Endothelial cell (in vitro differentiated cells): Measurements from ENCODE around the gene ATP2B2. TPM values are rescaled to one million over a fixed set of nuclear protein-coding genes. Genes with fewer than 3 reads are reported as not detected.

Experiments
- DNase-seq: peaks from one replicate; pipeline ENCODE4 v3.0.0; 2021; ENCODE audit warnings: low spot score
- H3K27ac Mint-ChIP-seq: one replicate; pipeline ENCODE4 v1.8.0; 2021; ENCODE audit warnings: mixed read lengths, inconsistent platforms; ENCODE audit not compliant: unreplicated experiment
- H3K27me3 Mint-ChIP-seq: one replicate; pipeline ENCODE4 v1.8.0; 2021; ENCODE audit warnings: mild to moderate bottlenecking, moderate library complexity, mixed read lengths, inconsistent platforms; ENCODE audit not compliant: unreplicated experiment
- H3K36me3 Mint-ChIP-seq: one replicate; pipeline ENCODE4 v1.8.0; 2021; ENCODE audit warnings: mild to moderate bottlenecking, low read depth, mixed read lengths, inconsistent platforms; ENCODE audit not compliant: unreplicated experiment
- H3K4me1 Mint-ChIP-seq: one replicate; pipeline ENCODE4 v1.8.0; 2021; ENCODE audit warnings: mild to moderate bottlenecking, mixed read lengths, inconsistent platforms; ENCODE audit not compliant: unreplicated experiment
- H3K4me3 Mint-ChIP-seq: one replicate; pipeline ENCODE4 v1.8.0; 2021; ENCODE audit warnings: mild to moderate bottlenecking, mixed read lengths, inconsistent platforms; ENCODE audit not compliant: unreplicated experiment
- H3K9me3 Mint-ChIP-seq: one replicate; pipeline ENCODE4 v1.8.0; 2021; ENCODE audit warnings: mixed read lengths, inconsistent platforms; ENCODE audit not compliant: unreplicated experiment
- total RNA-seq: library from RNA; stranded (reverse); fragmentation: NEBNext Ultra II Directional; extraction: Animal tissue kit (Norgen Biotek cat#: 25700); gene quantifications from one replicate; pipeline ENCODE4 v1.2.1, GENCODE V29; 2021; ENCODE audit not compliant: unreplicated experiment
- TF ChIP-seq, protein P1 (sequence below): fragments of 200-600 bp; sonication (generic); IDR thresholded peaks from one replicate; pipeline ENCODE4 v1.5.0; 2021; ENCODE audit warnings: antibody characterized with exemption; ENCODE audit not compliant: unreplicated experiment

ATP2B2 gene
- total RNA-seq, 1 donor from 2014 or later: 1.7 TPM

DNA sequence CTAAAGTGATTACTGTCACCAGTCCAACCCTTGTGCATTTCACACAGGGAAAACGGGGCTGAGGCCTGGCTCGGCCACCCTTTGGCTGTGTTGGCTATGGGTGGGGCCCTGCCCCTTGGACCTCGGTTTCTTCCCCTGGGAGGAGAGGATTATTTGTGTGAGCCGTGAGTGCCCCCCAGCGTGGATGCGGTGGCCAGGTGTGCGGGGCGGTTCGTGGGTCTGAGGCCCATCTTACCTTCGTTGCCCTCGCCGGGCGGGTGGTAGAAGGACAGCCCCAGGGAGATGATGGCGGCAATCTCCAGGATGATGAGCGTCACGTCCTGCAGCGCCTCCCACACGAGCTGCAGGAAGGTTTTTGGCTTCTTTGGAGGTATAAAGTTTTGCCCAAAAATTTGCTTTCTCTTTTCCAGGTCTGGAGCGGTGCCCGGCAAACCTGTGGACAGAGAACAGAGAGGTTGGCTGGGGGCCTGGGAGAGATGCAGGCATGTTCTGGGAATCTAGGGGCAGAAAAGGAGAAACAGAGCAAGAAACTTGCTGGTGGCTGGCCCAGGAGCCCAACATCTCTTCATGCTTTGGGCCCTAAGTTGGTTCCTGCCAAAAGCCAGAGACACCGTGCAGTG, 94.9 kb downstream of the ATP2B2 start:
- H3K27ac Mint-ChIP-seq: no peak overlapping the region
- TF ChIP-seq, protein P1, sequence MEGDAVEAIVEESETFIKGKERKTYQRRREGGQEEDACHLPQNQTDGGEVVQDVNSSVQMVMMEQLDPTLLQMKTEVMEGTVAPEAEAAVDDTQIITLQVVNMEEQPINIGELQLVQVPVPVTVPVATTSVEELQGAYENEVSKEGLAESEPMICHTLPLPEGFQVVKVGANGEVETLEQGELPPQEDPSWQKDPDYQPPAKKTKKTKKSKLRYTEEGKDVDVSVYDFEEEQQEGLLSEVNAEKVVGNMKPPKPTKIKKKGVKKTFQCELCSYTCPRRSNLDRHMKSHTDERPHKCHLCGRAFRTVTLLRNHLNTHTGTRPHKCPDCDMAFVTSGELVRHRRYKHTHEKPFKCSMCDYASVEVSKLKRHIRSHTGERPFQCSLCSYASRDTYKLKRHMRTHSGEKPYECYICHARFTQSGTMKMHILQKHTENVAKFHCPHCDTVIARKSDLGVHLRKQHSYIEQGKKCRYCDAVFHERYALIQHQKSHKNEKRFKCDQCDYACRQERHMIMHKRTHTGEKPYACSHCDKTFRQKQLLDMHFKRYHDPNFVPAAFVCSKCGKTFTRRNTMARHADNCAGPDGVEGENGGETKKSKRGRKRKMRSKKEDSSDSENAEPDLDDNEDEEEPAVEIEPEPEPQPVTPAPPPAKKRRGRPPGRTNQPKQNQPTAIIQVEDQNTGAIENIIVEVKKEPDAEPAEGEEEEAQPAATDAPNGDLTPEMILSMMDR: no peak
- peaks cover 22% of the 10 kb centered on the region for H3K4me1 Mint-ChIP-seq
- H3K4me3 Mint-ChIP-seq: no peak overlapping the region
- H3K36me3 Mint-ChIP-seq: peaks cover 3% of the 10 kb centered on the region
- H3K27me3 Mint-ChIP-seq: peaks cover 4% of the 10 kb centered on the region
- no peak for DNase-seq
- no peaks in the 10 kb centered on the region for H3K9me3 Mint-ChIP-seq

DNA sequence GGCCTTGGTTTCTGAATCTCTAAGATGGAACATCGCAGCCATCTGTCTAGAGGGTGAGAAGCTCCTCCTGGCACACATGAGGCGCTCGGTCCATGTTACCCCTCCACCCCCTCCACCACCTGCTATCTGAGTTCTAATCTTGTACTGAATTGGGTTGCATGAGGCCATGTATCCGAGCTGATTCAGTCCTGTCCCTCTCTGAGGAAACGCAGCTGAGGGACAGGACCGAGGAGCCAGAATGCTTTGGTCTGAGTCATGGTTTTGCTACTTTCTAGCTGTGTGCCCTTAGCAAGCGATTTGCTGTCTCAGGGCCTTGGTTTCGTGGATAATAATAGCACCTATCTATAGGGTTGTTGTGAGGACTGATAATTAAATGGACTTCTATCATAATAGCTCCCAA, 96.7 kb downstream of the ATP2B2 start:
- H3K36me3 Mint-ChIP-seq: peaks cover 3% of the 10 kb centered on the region
- peaks cover 16% of the 10 kb centered on the region for H3K4me1 Mint-ChIP-seq
- H3K27ac Mint-ChIP-seq: no peak overlapping the region
- peaks cover 4% of the 10 kb centered on the region for H3K27me3 Mint-ChIP-seq
- no peak for DNase-seq
- TF ChIP-seq, protein P1: no peak
- H3K4me3 Mint-ChIP-seq: no peak overlapping the region
- H3K9me3 Mint-ChIP-seq: no peaks in the 10 kb centered on the region

DNA sequence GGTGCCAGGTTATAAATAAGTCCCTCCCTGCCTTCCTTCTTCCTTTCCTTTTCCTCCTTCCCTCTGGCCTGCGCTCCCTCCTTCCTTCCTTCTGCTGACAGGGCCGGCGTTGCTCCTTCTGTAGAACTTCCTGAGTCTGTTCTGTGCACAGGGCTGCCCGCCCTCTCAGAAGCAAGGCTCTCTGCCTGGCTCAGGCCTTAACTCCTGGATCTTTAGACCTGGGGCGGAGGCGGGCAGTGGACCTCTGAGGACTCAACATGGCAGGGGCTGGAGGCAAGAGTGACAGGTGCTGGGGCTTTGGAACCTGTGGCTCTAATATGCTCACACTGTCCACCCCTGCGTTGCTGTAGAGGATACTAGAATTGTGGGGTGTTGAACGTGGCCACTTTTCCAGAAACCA, 98.0 kb downstream of the ATP2B2 start:
- Mint-ChIP-seq H3K27me3 (peaks cover 4% of the 10 kb centered on the region), H3K4me1 (peaks cover 9% of the 10 kb centered on the region), H3K9me3 (no peaks in the 10 kb centered on the region), H3K4me3 (no peak overlapping the region), H3K36me3 (peaks cover 3% of the 10 kb centered on the region), H3K27ac (no peak overlapping the region)
- TF ChIP-seq, protein P1: no peak
- no peak for DNase-seq

DNA sequence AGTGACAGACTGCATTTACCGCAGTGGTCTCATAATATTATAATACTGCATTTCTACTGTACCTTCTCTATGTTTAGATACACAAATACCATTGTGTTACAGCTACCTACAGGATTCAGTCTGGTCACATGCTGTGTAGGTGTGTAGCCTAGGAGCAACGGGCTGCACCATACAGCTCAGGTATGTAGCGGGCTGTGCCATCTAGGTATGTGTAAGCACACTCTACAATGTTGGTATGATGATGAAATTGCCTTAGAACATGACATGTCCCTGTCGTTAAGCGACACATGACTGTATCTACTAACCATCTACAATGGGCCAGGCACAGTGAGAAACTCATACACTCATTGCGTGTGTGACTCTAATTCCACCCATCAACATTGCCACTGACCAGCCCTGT, 99.0 kb downstream of the ATP2B2 start:
- H3K36me3 Mint-ChIP-seq: no peaks in the 10 kb centered on the region
- no peak for DNase-seq
- no peak overlapping the region for H3K27ac Mint-ChIP-seq
- peaks cover 9% of the 10 kb centered on the region for H3K4me1 Mint-ChIP-seq
- H3K9me3 Mint-ChIP-seq: no peaks in the 10 kb centered on the region
- no peak overlapping the region for H3K4me3 Mint-ChIP-seq
- TF ChIP-seq, protein P1: no peak
- peaks cover 4% of the 10 kb centered on the region for H3K27me3 Mint-ChIP-seq

DNA sequence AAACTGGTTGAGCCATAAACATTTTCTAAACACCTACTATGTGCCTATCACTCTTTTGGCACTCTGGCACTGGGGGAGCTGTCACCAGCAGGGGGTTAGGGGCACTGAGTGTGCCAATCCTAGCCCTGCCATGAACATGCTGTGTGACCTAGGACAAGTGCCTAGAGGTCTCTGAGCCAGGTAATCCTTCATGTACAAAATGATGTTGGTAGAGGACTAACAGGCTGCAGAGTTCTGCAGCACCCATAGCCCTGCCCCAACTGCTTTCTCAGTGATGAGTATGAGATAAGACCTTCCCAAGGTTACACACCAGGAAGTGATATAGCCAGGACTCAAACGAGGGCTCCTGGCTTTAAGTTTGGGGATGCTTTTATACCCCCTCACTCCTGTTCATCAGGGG, 99.6 kb downstream of the ATP2B2 start:
- no peaks in the 10 kb centered on the region for H3K36me3 Mint-ChIP-seq

More for the DNA sequence above, 99.6 kb downstream of the ATP2B2 start:
- Mint-ChIP-seq H3K4me1 (peaks cover 9% of the 10 kb centered on the region), H3K4me3 (no peak overlapping the region), H3K9me3 (no peaks in the 10 kb centered on the region), H3K27me3 (peaks cover 4% of the 10 kb centered on the region), H3K27ac (no peak overlapping the region)
- DNase-seq: no peak
- TF ChIP-seq, protein P1: no peak
